Breast epithelium (tissue), 4 donors: ENCODE measurements around the gene LDLRAD4. TPM values are rescaled to one million over a fixed set of nuclear protein-coding genes. Genes with fewer than 3 reads are reported as not detected.

Source experiments
- DNase-seq, 2 donors: peaks; one replicate each; pipeline ENCODE4 v3.0.0-alpha.2; 2019; ENCODE audit warnings: low spot score in 2 of 2
- H3K27ac ChIP-seq, 2 donors: fragments of 200-600 bp; sonication (generic) in 1 of 2; one replicate each; pipeline ENCODE4 v1.5.1; 2016 to 2019; ENCODE audit warnings: mild to moderate bottlenecking in 1 of 2
- H3K27me3 ChIP-seq, 2 donors: fragments of 200-600 bp; sonication (generic) in 1 of 2; one replicate each; pipeline versions ENCODE4 v1.5.1 to v1.6.0; 2017 to 2019; ENCODE audit warnings: control low read depth in 1 of 2, mild to moderate bottlenecking in 1 of 2
- H3K36me3 ChIP-seq: fragments of 200-600 bp; one replicate; pipeline ENCODE4 v1.5.1; 2019
- H3K4me1 ChIP-seq, 2 donors: fragments of 200-600 bp; sonication (generic); one replicate each; pipeline ENCODE4 v1.5.1; 2016 to 2019; ENCODE audit warnings: control low read depth in 1 of 2
- H3K4me3 ChIP-seq, 3 donors: fragments of 200-600 bp; sonication (generic); 1 replicate in 2 of 3; 2 replicates in 1 of 3; pipeline ENCODE4 v1.5.1; 2016 to 2019; ENCODE audit warnings: mild to moderate bottlenecking in 3 of 3, moderate library complexity in 2 of 3
- H3K9me3 ChIP-seq, 2 donors: fragments of 200-600 bp; sonication (generic) in 1 of 2; one replicate each; pipeline ENCODE4 v1.5.1; 2016 to 2019; ENCODE audit warnings: control low read depth in 1 of 2
- CTCF ChIP-seq, 3 donors: fragments of 450-650 bp; IDR thresholded peaks; one replicate each; pipeline ENCODE4 v1.5.1; 2016 to 2017; ENCODE audit warnings: antibody characterized with exemption in 3 of 3, mild to moderate bottlenecking in 3 of 3, moderate library complexity in 3 of 3
- POLR2A ChIP-seq: fragments of 450-650 bp; IDR thresholded peaks from one replicate; pipeline ENCODE4 v1.6.1; 2016; ENCODE audit warnings: antibody characterized with exemption, mild to moderate bottlenecking, moderate library complexity
- POLR2AphosphoS5 ChIP-seq, 3 donors: sonication (generic); formaldehyde crosslinking; IDR thresholded peaks; one replicate each; pipeline ENCODE4 v1.6.1; 2017; ENCODE audit warnings: antibody characterized with exemption in 3 of 3
- intact Hi-C: fragments of 100-400 bp; cut with DNase I; formaldehyde crosslinking; loops from one replicate; pipeline ENCODE4 v1.15.1; 2023; ENCODE audit warnings: low total_unique reads
- total RNA-seq, 3 donors: library from RNA; depleted of rRNA; stranded (reverse); fragments of >200 nt; gene quantifications; one replicate each; pipeline ENCODE4 v1.1.0, GENCODE V29; 2016

LDLRAD4 gene
- total RNA-seq, 3 donors from 2014 or later: 28.5 to 94.3 (median 42.9) TPM

- intact Hi-C loops: no loop called here
- H3K4me3 ChIP-seq: no peak overlapping the region
- H3K4me1 ChIP-seq: peaks cover 6 to 7% of the 10 kb centered on the region in 2 donors
- TF ChIP-seq CTCF (IDR thresholded peaks at IDR 0.05) (no peak), POLR2A (no peak), POLR2AphosphoS5 (IDR thresholded peaks at IDR 0.05) (no peak)
- no peaks in the 10 kb centered on the region for H3K27me3 ChIP-seq
- no peak for DNase-seq
- H3K36me3 ChIP-seq: no peaks in the 10 kb centered on the region
- H3K27ac ChIP-seq: no peak overlapping the region
- peaks cover 0 to under 1% of the 10 kb centered on the region in 2 donors for H3K9me3 ChIP-seq
Observed at GRCh38 chr18:13503836-13504235, 285.3 kb downstream of the LDLRAD4 start.

DNA sequence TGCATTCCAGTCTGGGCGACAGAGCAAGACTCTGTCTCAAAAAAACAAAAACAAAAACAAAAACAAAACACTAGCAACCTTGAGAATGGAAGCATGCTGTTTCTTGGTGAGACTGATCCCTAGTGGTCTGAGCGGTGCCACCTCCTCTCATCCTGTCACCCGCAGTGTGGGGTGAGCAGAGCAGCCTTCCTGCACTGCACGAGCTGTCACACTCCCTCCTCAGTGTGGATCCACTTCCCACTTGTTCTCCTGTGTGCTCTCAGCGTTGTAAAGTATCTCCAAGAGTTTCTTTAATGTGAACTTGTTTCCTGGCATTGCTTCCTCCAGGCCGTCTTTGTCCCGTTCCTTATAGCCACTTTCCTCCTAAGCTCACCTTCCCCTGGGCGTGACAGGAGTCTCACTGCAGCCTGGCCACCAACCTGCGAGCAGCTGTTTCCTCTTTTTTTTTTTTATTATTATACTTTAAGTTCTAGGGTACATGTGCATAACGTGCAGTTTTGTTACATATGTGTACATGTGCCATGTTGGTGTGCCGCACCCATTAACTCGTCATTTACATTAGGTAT, 287.3 kb downstream of the LDLRAD4 start:
- Histone ChIP-seq H3K36me3 (no peaks in the 10 kb centered on the region), H3K4me3 (no peak overlapping the region), H3K4me1 (peaks cover 1 to 5% of the 10 kb centered on the region in 2 donors), H3K27me3 (no peaks in the 10 kb centered on the region), H3K27ac (no peak overlapping the region), H3K9me3 (no peaks in the 10 kb centered on the region)
- no peak for DNase-seq
- TF ChIP-seq POLR2A (no peak), CTCF (IDR thresholded peaks at IDR 0.05) (no peak), POLR2AphosphoS5 (IDR thresholded peaks at IDR 0.05) (no peak)
- intact Hi-C loops: no loop called here

GRCh38 chr18:13510594-13510993, 292.0 kb downstream of the LDLRAD4 start:
- TF ChIP-seq CTCF (IDR thresholded peaks at IDR 0.05): no peak
- no peak for TF ChIP-seq POLR2A
- no peak for TF ChIP-seq POLR2AphosphoS5 (IDR thresholded peaks at IDR 0.05)
- DNase-seq: no peak
- H3K27ac ChIP-seq: no peak overlapping the region
- H3K27me3 ChIP-seq: no peaks in the 10 kb centered on the region
- no peaks in the 10 kb centered on the region for H3K4me1 ChIP-seq
- H3K4me3 ChIP-seq: no peak overlapping the region
- intact Hi-C loops: no loop called here
- no peaks in the 10 kb centered on the region for H3K36me3 ChIP-seq
- no peaks in the 10 kb centered on the region for H3K9me3 ChIP-seq

GRCh38 chr18:13511961-13512577, 293.5 kb downstream of the LDLRAD4 start:
- H3K27me3 ChIP-seq: no peaks in the 10 kb centered on the region
- H3K27ac ChIP-seq: no peak overlapping the region
- DNase-seq: no peak
- no peak overlapping the region for H3K4me3 ChIP-seq
- H3K4me1 ChIP-seq: no peaks in the 10 kb centered on the region
- TF ChIP-seq CTCF (IDR thresholded peaks at IDR 0.05): no peak
- TF ChIP-seq POLR2A: no peak
- no peak for TF ChIP-seq POLR2AphosphoS5 (IDR thresholded peaks at IDR 0.05)
- no peaks in the 10 kb centered on the region for H3K36me3 ChIP-seq
- intact Hi-C loops: no loop called here
- no peaks in the 10 kb centered on the region for H3K9me3 ChIP-seq

DNA sequence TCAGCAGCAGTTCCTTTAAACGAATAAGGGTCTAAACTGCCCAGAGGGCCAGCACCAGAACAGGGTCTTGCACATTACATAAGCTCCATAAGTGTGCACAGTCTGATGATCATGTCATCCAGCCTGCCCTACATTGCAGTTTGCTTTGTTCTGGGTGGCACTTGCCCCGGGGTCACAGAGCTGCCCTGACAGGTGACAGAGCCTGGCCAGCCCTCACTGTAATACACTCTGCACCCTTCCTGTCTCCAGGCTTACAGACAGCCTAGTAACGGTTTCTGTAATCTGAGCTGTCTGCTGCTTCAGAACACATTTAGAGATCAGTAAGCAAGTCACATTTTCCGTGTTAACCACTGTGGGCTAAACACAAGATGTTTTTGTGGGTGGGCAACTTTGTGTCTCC, 294.5 kb downstream of the LDLRAD4 start:
- Histone ChIP-seq H3K4me1 (no peaks in the 10 kb centered on the region), H3K4me3 (no peak overlapping the region), H3K9me3 (no peaks in the 10 kb centered on the region), H3K27me3 (no peaks in the 10 kb centered on the region), H3K27ac (no peak overlapping the region), H3K36me3 (no peaks in the 10 kb centered on the region)
- intact Hi-C loops: no loop called here
- TF ChIP-seq POLR2A: no peak
- no peak for TF ChIP-seq CTCF (IDR thresholded peaks at IDR 0.05)
- no peak for TF ChIP-seq POLR2AphosphoS5 (IDR thresholded peaks at IDR 0.05)
- peak in 1 of 2 donors; percentile 17 for DNase-seq
